HEK293 (cell line): ENCODE measurements around the gene TUBGCP3.
A peak's percentile ranks its signal among the peaks of the same experiment; 100 is the strongest.
"Not testable (repeated sequence)": the region's sequence is repeated elsewhere in the genome, so short reads cannot be mapped to it uniquely, and the experiment has no call there.

ENCODE experiments used
- CTCF ChIA-PET: fragments of 350-600 bp; formaldehyde crosslinking; extraction: SDS; loops from one replicate; lab custom pipeline; 2021; ENCODE audit warnings: antibody characterized with exemption; lab: Yijun Ruan, JAX
- POLR2A ChIA-PET: fragments of 300-600 bp; formaldehyde crosslinking; extraction: SDS; loops from one replicate; lab custom pipeline; 2020; ENCODE audit warnings: antibody characterized with exemption, inconsistent platforms; lab: Yijun Ruan, JAX
- H3K27ac ChIP-seq: fragments of 200-500 bp; sonication (Bioruptor generic); 2 replicates; pipeline ENCODE4 v1.5.1; 2014; ENCODE audit warnings: low read depth, low read length, control low read depth, inconsistent platforms; ENCODE audit errors: extremely low read depth
- H3K36me3 ChIP-seq, 2 experiments: fragments of 200-500 bp in 1 of 2; sonication (Bioruptor generic) in 1 of 2; 1 replicate in 1 of 2; 2 replicates in 1 of 2; pipeline ENCODE4 v1.5.1; 2014 to 2017; ENCODE audit warnings: inconsistent platforms in 2 of 2, low read length in 2 of 2; ENCODE audit not compliant: control insufficient read depth in 2 of 2, insufficient read depth in 1 of 2
- H3K4me1 ChIP-seq: fragments of 200-500 bp; sonication (Bioruptor generic); 2 replicates; pipeline ENCODE4 v1.5.1; 2014; ENCODE audit warnings: mild to moderate bottlenecking, low read length, inconsistent platforms; ENCODE audit not compliant: control insufficient read depth, insufficient read depth
- H3K4me3 ChIP-seq: 2 replicates; pipeline ENCODE4 v1.5.1; 2011; ENCODE audit warnings: low read depth, mild to moderate bottlenecking, control low read depth, low read length, moderate library complexity
- H3K9me3 ChIP-seq: fragments of 200-500 bp; sonication (Bioruptor generic); 2 replicates; pipeline ENCODE4 v1.5.1; 2014; ENCODE audit warnings: low read depth, low read length, inconsistent platforms; ENCODE audit not compliant: control insufficient read depth, insufficient read depth
- EGR2 ChIP-seq: fragments of 450-650 bp; formaldehyde crosslinking; IDR thresholded peaks from 2 replicates; pipeline ENCODE4 v1.5.1; 2016; ENCODE audit warnings: low read depth, missing biosample characterization, missing genetic modification characterization
- GLI2 ChIP-seq: fragments of 450-650 bp; formaldehyde crosslinking; IDR thresholded peaks from 2 replicates; pipeline ENCODE4; 2017; ENCODE audit warnings: missing biosample characterization, missing genetic modification characterization, low read depth, borderline replicate concordance
- SETDB1 ChIP-seq: IDR thresholded peaks from one replicate; pipeline ENCODE4 v1.6.1; 2017; ENCODE audit warnings: mild to moderate bottlenecking, low read length, moderate library complexity, mixed read lengths; ENCODE audit not compliant: insufficient read length
- YY2 ChIP-seq: fragments of 450-650 bp; formaldehyde crosslinking; IDR thresholded peaks from 2 replicates; pipeline ENCODE4 v1.5.1; 2016; ENCODE audit warnings: missing biosample characterization, missing genetic modification characterization
- ZNF146 ChIP-seq: fragments of 450-650 bp; formaldehyde crosslinking; IDR thresholded peaks from 2 replicates; pipeline ENCODE4 v1.5.1; 2016; ENCODE audit warnings: missing biosample characterization, missing genetic modification characterization
- ZNF16 ChIP-seq: fragments of 450-650 bp; formaldehyde crosslinking; IDR thresholded peaks from 2 replicates; pipeline ENCODE4 v1.5.1; 2016; ENCODE audit warnings: low read depth, missing biosample characterization, missing genetic modification characterization
- ZNF184 ChIP-seq: fragments of 450-650 bp; IDR thresholded peaks from 2 replicates; pipeline ENCODE4 v1.5.1; 2018; ENCODE audit warnings: missing biosample characterization, mild to moderate bottlenecking, missing genetic modification characterization
- ZNF202 ChIP-seq: fragments of 450-650 bp; formaldehyde crosslinking; IDR thresholded peaks from 2 replicates; pipeline ENCODE4 v1.5.1; 2016; ENCODE audit warnings: missing biosample characterization, missing genetic modification characterization, borderline replicate concordance
- ZNF366 ChIP-seq: fragments of 450-650 bp; formaldehyde crosslinking; conservative IDR thresholded peaks from 2 replicates; pipeline ENCODE4 v1.5.1; 2016; ENCODE audit warnings: missing biosample characterization, missing genetic modification characterization
- ZNF777 ChIP-seq: fragments of 450-650 bp; formaldehyde crosslinking; IDR thresholded peaks from 2 replicates; pipeline ENCODE4 v1.5.1; 2017; ENCODE audit warnings: missing biosample characterization, missing genetic modification characterization, borderline replicate concordance
- ZNF830 ChIP-seq: fragments of 450-650 bp; IDR thresholded peaks from 2 replicates; pipeline ENCODE4 v1.5.0; 2018; ENCODE audit warnings: missing biosample characterization, missing genetic modification characterization, low read depth, mild to moderate bottlenecking, moderate library complexity
- ZNF837 ChIP-seq: fragments of 450-650 bp; formaldehyde crosslinking; IDR thresholded peaks from 2 replicates; pipeline ENCODE4 v1.5.1; 2016; ENCODE audit warnings: missing biosample characterization, missing genetic modification characterization
- ZSCAN16 ChIP-seq: fragments of 450-650 bp; formaldehyde crosslinking; IDR thresholded peaks from 2 replicates; pipeline ENCODE4 v1.5.1; 2016; ENCODE audit warnings: missing biosample characterization, missing genetic modification characterization
- TF ChIP-seq, protein P1 (sequence below): fragments of 450-650 bp; formaldehyde crosslinking; IDR thresholded peaks from 2 replicates; pipeline ENCODE4 v1.5.1; 2016; ENCODE audit warnings: missing biosample characterization, missing genetic modification characterization
- TF ChIP-seq, protein P2 (sequence below): fragments of 450-650 bp; formaldehyde crosslinking; IDR thresholded peaks from 2 replicates; pipeline ENCODE4 v1.5.1; 2016; ENCODE audit warnings: missing biosample characterization, missing genetic modification characterization
- TF ChIP-seq, protein P3 (sequence below): fragments of 450-650 bp; formaldehyde crosslinking; optimal IDR thresholded peaks from 2 replicates; pipeline ENCODE3; 2016; ENCODE audit warnings: missing biosample characterization, mild to moderate bottlenecking, missing genetic modification characterization
- TF ChIP-seq, protein P4 (sequence below): fragments of 450-650 bp; formaldehyde crosslinking; IDR thresholded peaks from 2 replicates; pipeline ENCODE4 v1.5.1; 2017; ENCODE audit warnings: missing biosample characterization, missing genetic modification characterization
- TF ChIP-seq, protein P5 (sequence below): fragments of 450-650 bp; formaldehyde crosslinking; IDR thresholded peaks from 2 replicates; pipeline ENCODE4 v1.5.1; 2016; ENCODE audit warnings: missing biosample characterization, missing genetic modification characterization

TUBGCP3 gene

DNA sequence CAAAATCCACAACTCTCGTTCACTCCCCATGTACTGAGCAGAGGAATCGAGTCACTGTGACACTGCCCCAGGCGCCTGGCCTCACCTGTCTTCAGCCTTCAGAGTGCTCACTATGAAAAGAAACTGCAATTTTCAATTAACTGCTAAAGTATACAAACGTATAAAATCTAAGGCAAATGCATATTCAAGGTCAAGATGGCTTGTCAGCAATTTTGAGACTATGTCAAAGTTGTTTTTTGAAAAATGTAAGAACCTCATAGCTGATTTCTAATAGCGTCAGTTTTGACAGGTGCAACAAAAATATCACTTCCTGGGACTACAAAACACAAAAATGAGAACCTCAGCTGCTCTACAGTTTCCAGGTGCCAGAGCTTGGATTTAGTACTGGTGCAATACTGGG is 31.4 kb downstream of the TUBGCP3 start (continued):
- TF ChIP-seq, protein P1, sequence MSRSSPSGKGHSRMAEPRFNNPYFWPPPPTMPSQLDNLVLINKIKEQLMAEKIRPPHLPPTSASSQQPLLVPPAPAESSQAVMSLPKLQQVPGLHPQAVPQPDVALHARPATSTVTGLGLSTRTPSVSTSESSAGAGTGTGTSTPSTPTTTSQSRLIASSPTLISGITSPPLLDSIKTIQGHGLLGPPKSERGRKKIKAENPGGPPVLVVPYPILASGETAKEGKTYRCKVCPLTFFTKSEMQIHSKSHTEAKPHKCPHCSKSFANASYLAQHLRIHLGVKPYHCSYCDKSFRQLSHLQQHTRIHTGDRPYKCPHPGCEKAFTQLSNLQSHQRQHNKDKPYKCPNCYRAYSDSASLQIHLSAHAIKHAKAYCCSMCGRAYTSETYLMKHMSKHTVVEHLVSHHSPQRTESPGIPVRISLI (tag by site-specific recombination), result no peak
- TF ChIP-seq ZNF184 (no peak), YY2 (tag by site-specific recombination) (no peak), ZNF830 (tag by site-specific recombination) (no peak)

DNA sequence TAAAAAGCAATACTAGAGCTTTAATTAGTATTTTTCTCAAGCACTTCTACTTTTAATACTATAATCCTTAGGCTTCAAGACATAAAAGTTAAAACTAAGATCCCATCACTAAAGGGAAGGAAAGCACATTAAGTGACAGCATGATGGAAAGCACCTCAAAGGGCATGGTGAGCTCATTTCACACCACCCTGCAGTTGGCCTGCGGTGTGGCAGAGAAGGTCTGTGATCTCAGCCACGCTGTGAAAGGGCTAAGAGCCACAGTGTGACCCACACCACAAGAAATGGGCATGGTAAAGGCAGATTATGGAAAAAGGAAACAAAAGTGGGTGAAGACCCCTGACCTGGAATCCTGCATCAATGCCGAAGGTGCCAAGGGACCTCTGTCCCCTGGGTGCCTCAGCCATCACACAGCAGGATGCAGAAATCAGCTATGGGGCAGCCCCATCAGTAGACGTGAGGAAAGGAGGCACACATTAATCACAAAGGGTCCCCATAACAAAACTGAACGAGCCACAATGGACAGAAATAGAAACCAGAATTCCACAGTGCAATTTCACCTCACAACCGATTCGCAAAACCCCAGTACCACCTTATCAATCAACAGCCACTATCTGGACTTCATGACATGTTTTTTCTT is 33.6 kb downstream of the TUBGCP3 start:
- TF ChIP-seq ZNF366 (tag by site-specific recombination), result no peak
- TF ChIP-seq, protein P2, sequence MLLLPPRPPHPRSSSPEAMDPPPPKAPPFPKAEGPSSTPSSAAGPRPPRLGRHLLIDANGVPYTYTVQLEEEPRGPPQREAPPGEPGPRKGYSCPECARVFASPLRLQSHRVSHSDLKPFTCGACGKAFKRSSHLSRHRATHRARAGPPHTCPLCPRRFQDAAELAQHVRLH (tag by site-specific recombination), result no peak
- no peak for TF ChIP-seq ZNF202 (tag by site-specific recombination)
- TF ChIP-seq GLI2, result no peak
- TF ChIP-seq EGR2, result no peak
- TF ChIP-seq, protein P3, sequence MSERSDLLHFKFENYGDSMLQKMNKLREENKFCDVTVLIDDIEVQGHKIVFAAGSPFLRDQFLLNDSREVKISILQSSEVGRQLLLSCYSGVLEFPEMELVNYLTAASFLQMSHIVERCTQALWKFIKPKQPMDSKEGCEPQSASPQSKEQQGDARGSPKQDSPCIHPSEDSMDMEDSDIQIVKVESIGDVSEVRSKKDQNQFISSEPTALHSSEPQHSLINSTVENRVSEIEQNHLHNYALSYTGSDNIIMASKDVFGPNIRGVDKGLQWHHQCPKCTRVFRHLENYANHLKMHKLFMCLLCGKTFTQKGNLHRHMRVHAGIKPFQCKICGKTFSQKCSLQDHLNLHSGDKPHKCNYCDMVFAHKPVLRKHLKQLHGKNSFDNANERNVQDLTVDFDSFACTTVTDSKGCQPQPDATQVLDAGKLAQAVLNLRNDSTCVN (tag by site-specific recombination), result no peak
- TF ChIP-seq, protein P4, sequence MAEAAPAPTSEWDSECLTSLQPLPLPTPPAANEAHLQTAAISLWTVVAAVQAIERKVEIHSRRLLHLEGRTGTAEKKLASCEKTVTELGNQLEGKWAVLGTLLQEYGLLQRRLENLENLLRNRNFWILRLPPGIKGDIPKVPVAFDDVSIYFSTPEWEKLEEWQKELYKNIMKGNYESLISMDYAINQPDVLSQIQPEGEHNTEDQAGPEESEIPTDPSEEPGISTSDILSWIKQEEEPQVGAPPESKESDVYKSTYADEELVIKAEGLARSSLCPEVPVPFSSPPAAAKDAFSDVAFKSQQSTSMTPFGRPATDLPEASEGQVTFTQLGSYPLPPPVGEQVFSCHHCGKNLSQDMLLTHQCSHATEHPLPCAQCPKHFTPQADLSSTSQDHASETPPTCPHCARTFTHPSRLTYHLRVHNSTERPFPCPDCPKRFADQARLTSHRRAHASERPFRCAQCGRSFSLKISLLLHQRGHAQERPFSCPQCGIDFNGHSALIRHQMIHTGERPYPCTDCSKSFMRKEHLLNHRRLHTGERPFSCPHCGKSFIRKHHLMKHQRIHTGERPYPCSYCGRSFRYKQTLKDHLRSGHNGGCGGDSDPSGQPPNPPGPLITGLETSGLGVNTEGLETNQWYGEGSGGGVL (tag by site-specific recombination), result no peak
- no peak for TF ChIP-seq SETDB1
- TF ChIP-seq ZNF837 (tag by site-specific recombination), result no peak
- no peak for TF ChIP-seq ZNF777
- no peak for TF ChIP-seq ZNF16 (tag by site-specific recombination)
- no peak for TF ChIP-seq ZSCAN16 (tag by site-specific recombination)
- Histone ChIP-seq H3K4me1 (no peaks in the 10 kb centered on the region), H3K27ac (no peak overlapping the region), H3K4me3 (no peak overlapping the region), H3K36me3 (peaks cover 8 to 75% of the 10 kb centered on the region in 2 experiments), H3K9me3 (no peaks in the 10 kb centered on the region)
- ChIA-PET CTCF (no interaction called here), POLR2A (interaction anchor here (1.1 kb wide), 1 partner anchor 1011 kb away, joined by 7 read pairs; no protein-coding TSS in a partner anchor)

DNA sequence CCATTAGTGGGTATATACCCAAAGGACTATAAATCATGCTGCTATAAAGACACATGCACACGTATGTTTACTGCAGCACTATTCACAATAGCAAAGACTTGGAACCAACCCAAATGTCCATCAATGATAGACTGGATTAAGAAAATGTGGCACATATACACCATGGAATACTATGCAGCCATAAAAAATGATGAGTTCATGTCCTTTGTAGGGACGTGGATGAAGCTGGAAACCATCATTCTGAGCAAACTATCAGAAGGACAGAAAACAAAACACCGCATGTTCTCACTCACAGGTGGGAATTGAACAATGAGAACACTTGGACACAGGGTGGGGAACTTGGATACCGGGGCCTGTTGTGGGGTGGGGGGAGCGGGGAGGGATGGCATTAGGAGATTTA is 39.0 kb downstream of the TUBGCP3 start:
- POLR2A ChIA-PET, H3K27ac ChIP-seq, CTCF ChIA-PET, H3K9me3 ChIP-seq, H3K4me3 ChIP-seq: not testable (repeated sequence)
- peak; percentile 95 for TF ChIP-seq ZNF146 (tag by site-specific recombination)
- TF ChIP-seq, protein P5, sequence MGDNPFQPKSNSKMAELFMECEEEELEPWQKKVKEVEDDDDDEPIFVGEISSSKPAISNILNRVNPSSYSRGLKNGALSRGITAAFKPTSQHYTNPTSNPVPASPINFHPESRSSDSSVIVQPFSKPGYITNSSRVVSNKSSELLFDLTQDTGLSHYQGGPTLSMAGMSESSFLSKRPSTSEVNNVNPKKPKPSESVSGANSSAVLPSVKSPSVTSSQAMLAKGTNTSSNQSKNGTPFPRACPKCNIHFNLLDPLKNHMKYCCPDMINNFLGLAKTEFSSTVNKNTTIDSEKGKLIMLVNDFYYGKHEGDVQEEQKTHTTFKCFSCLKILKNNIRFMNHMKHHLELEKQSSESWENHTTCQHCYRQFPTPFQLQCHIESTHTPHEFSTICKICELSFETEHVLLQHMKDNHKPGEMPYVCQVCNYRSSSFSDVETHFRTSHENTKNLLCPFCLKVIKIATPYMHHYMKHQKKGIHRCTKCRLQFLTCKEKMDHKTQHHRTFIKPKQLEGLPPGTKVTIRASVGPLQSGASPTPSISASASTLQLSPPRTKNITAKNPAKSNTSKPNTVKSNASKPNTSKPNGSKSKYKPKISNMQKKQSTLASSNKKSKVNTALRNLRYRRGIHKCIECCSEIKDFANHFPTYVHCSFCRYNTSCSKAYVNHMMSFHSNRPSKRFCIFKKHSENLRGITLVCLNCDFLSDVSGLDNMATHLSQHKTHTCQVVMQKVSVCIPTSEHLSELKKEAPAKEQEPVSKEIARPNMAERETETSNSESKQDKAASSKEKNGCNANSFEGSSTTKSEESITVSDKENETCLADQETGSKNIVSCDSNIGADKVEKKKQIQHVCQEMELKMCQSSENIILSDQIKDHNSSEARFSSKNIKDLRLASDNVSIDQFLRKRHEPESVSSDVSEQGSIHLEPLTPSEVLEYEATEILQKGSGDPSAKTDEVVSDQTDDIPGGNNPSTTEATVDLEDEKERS (tag by site-specific recombination), result peak; percentile 39; the same call in 1 of the 2 replicates
- TF ChIP-seq, all 188 proteins: peak for 2; not testable (repeated sequence) for 186
- H3K4me1 ChIP-seq, result not testable (repeated sequence)
- peaks cover 3 to 64% of the 10 kb centered on the region in 2 experiments for H3K36me3 ChIP-seq
